Measurements from ENCODE around the gene DOCK11. TPM values are rescaled to one million over a fixed set of nuclear protein-coding genes. Genes with fewer than 3 reads are reported as not detected.

Gene DOCK11
- total RNA-seq, 1 experiment from 2014 or later = 3.0 TPM

DNA sequence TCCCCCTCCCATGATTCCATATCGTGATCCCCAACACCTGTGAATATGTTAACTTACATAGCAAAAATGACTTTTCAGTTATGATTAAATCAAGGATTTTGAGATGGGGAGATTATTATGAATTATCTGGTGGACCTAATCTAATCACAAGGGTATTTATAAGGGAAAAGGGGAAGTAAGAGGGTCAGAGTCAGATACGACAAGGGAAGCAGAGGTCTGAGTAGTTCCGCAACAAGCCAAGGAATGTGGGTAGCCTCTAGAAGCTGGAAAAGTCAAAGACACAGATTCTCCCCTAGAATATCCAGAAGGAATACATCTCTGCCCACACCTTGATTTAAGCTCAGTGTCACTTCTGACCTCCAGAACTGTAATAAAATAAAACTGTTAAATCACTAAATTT is 230.8 kb downstream of the DOCK11 start:
- no peak for ATAC-seq
- no peaks in the 10 kb centered on the region for H3K36me3 ChIP-seq (ENCODE audit: low read depth, low read length)
- no peaks in the 10 kb centered on the region for H3K9me3 ChIP-seq (ENCODE audit: low read length)
- POLR2A ChIA-PET (ENCODE audit: unreplicated experiment) = interaction anchor here (0.6 to 0.7 kb wide), 3 partner anchors 9 to 1154 kb away, joined by 3 read pairs; no protein-coding TSS in a partner anchor
- peak overlapping the region; percentile 95 for H3K4me2 ChIP-seq (ENCODE audit: low read length)
- DNase-seq = no peak
- peaks cover 66% of the 10 kb centered on the region for H3K4me1 ChIP-seq (ENCODE audit: insufficient read depth, low read length)
- peak overlapping the region; percentile 95 for H3K27ac ChIP-seq (ENCODE audit: low read length)
- intact Hi-C loops (cut with micrococcal nuclease) = no loop called here
- no peaks in the 10 kb centered on the region for H3F3A ChIP-seq (ENCODE audit: low read length, unreplicated experiment)
- H3K9me2 ChIP-seq (replicated peaks; ENCODE audit: low read length) = no peaks in the 10 kb centered on the region
- TSS peak; percentile 80 for BruUV-seq (replicated peaks)
- peaks cover 35% of the 10 kb centered on the region for H3K79me2 ChIP-seq (ENCODE audit: low read length)
- H3K9ac ChIP-seq (ENCODE audit: low read length) = peak overlapping the region; percentile 91
- CTCF ChIA-PET = interaction anchor here (1.0 kb wide), 1 partner anchor 82 kb away, joined by 5 read pairs; no protein-coding TSS in a partner anchor
- peak overlapping the region; percentile 81 for H2AFZ ChIP-seq (ENCODE audit: low read length)
- H3K27me3 ChIP-seq (ENCODE audit: low read length) = no peaks in the 10 kb centered on the region
- TF ChIP-seq EZH2 (IDR thresholded peaks at IDR 0.05; ENCODE audit: low read length, unreplicated experiment) = no peak
- no peak for TF ChIP-seq EZH2phosphoT487 (IDR thresholded peaks at IDR 0.05; ENCODE audit: borderline replicate concordance, low read length)
- TF ChIP-seq, protein P1, sequence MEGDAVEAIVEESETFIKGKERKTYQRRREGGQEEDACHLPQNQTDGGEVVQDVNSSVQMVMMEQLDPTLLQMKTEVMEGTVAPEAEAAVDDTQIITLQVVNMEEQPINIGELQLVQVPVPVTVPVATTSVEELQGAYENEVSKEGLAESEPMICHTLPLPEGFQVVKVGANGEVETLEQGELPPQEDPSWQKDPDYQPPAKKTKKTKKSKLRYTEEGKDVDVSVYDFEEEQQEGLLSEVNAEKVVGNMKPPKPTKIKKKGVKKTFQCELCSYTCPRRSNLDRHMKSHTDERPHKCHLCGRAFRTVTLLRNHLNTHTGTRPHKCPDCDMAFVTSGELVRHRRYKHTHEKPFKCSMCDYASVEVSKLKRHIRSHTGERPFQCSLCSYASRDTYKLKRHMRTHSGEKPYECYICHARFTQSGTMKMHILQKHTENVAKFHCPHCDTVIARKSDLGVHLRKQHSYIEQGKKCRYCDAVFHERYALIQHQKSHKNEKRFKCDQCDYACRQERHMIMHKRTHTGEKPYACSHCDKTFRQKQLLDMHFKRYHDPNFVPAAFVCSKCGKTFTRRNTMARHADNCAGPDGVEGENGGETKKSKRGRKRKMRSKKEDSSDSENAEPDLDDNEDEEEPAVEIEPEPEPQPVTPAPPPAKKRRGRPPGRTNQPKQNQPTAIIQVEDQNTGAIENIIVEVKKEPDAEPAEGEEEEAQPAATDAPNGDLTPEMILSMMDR (conservative IDR thresholded peaks at IDR 0.05; ENCODE audit: low read depth, low read length) = no peak
- peak overlapping the region; percentile 80 for H3K4me3 ChIP-seq (ENCODE audit: low read length)
- no peaks in the 10 kb centered on the region for H4K20me1 ChIP-seq (ENCODE audit: low read length)

GRCh38 chrX:118726887-118727685 is 231.5 kb downstream of the DOCK11 start, which contains the start of gene IL13RA1:
TSS of gene IL13RA1 (plus strand) at chrX:118727606. CDS start at chrX:118727639, 33 bp downstream.
- DNase-seq = peak; percentile 92
- Histone ChIP-seq H3K36me3 (ENCODE audit: low read depth, low read length) (no peaks in the 10 kb centered on the region), H3K27me3 (ENCODE audit: low read length) (no peaks in the 10 kb centered on the region), H3K4me3 (ENCODE audit: low read length) (peak within 1 kb of the TSS; percentile 80), H3K4me1 (ENCODE audit: insufficient read depth, low read length) (peaks cover 66% of the 10 kb centered on the region), H2AFZ (ENCODE audit: low read length) (peak within 1 kb of the TSS; percentile 81), H3F3A (ENCODE audit: low read length, unreplicated experiment) (no peaks in the 10 kb centered on the region), H3K9me2 (replicated peaks; ENCODE audit: low read length) (no peaks in the 10 kb centered on the region), H3K27ac (ENCODE audit: low read length) (peak within 1 kb of the TSS; percentile 95), H3K9ac (ENCODE audit: low read length) (peak within 1 kb of the TSS; percentile 91), H3K9me3 (ENCODE audit: low read length) (no peaks in the 10 kb centered on the region), H3K79me2 (ENCODE audit: low read length) (peaks cover 41% of the 10 kb centered on the region), H4K20me1 (ENCODE audit: low read length) (no peaks in the 10 kb centered on the region), H3K4me2 (ENCODE audit: low read length) (peak within 1 kb of the TSS; percentile 95)
- POLR2A ChIA-PET (ENCODE audit: unreplicated experiment) = interaction anchor here (0.5 to 0.7 kb wide), 4 partner anchors 17 to 1154 kb away, joined by 3 to 5 read pairs (median 4); no protein-coding TSS in a partner anchor
- ATAC-seq = peak; percentile 83
- no TSS peak for BruUV-seq (replicated peaks)
- CTCF ChIA-PET = interaction anchor here (1.0 kb wide), 1 partner anchor 82 kb away, joined by 5 read pairs; no protein-coding TSS in a partner anchor
- TF ChIP-seq EZH2 (IDR thresholded peaks at IDR 0.05; ENCODE audit: low read length, unreplicated experiment) = no peak
- TF ChIP-seq, protein P1 (conservative IDR thresholded peaks at IDR 0.05; ENCODE audit: low read depth, low read length) = no peak
- no peak for TF ChIP-seq EZH2phosphoT487 (IDR thresholded peaks at IDR 0.05; ENCODE audit: borderline replicate concordance, low read length)
- intact Hi-C loops (cut with micrococcal nuclease) = loop anchor here (1.0 kb wide), 2 partner anchors 61 to 83 kb away; no protein-coding TSS in a partner anchor
